ENCODE data around the gene ADAM12. TPM values are rescaled to one million over a fixed set of nuclear protein-coding genes. Genes with fewer than 3 reads are reported as not detected.

The ADAM12 gene
- polyA plus RNA-seq, 1 of the 3 experiments (the other 2 are of a cell fraction), result 25.0 TPM

DNA sequence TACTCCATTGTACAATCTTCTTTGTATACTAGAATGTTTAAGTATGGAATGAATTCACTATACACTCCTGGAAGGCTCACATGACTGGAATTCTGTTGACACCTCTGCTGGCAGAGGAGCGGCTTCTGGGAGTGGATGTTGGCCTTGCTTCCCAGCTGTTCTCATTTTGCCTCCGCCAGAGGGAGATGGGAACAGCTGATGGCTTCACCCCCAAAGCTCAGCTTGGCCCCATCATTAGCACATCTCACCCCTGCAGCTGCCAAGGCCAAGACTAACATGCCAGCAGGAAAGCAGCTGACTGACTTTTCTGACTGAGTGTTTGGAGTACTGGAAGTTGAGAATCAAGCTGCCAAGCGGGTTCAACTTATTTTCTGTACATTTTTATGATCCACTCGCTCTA lies 15.1 kb downstream of the ADAM12 start:
- DNase-seq, result no peak
- Histone ChIP-seq H3K27me3 (ENCODE audit: insufficient read depth) (no peaks in the 10 kb centered on the region), H3K27ac (ENCODE audit: low read depth in 2 of 2, low read length in 1 of 2) (peak overlapping the region in 1 of 2 experiments; percentile 83; a peak in 2 of 4 replicates), H3K36me3 (replicated peaks in 1 of 2; ENCODE audit: control insufficient read depth in 1 of 2, insufficient read depth in 2 of 2, low read length in 1 of 2) (no peaks in the 10 kb centered on the region), H3K4me1 (ENCODE audit: control insufficient read depth in 1 of 2, insufficient read depth in 2 of 2, low read depth in 1 of 2, low read length in 1 of 2) (peaks cover 0 to 20% of the 10 kb centered on the region in 2 experiments; a peak in 2 of 4 replicates), H3K4me3 (ENCODE audit: low read depth in 2 of 2, low read length in 1 of 2) (no peak overlapping the region), H3F3A (replicated peaks; ENCODE audit: insufficient read depth) (no peaks in the 10 kb centered on the region), H3K4me2 (no peak overlapping the region), H3K79me2 (ENCODE audit: insufficient read depth) (peaks cover 3% of the 10 kb centered on the region; the same call in 1 of the 2 replicates), H2AFZ (ENCODE audit: low read depth) (no peak overlapping the region), H4K20me1 (ENCODE audit: insufficient read depth) (no peaks in the 10 kb centered on the region), H3K9ac (no peak overlapping the region), H3K9me3 (peaks cover 8% of the 10 kb centered on the region), H3K9me2 (no peaks in the 10 kb centered on the region)
- POLR2A ChIA-PET, result interaction anchor here (0.8 kb wide), 1 partner anchor 15 kb away, joined by 3 read pairs; no protein-coding TSS in a partner anchor
- TF ChIP-seq MXI1 (IDR thresholded peaks at IDR 0.05; ENCODE audit: low read depth, low read length) (no peak), SIN3A (IDR thresholded peaks at IDR 0.05; ENCODE audit: borderline replicate concordance, low read depth, low read length) (no peak), NRF1 (IDR thresholded peaks at IDR 0.05; ENCODE audit: low read depth, low read length) (no peak), JUND (IDR thresholded peaks at IDR 0.05) (no peak), RFX5 (IDR thresholded peaks at IDR 0.05; ENCODE audit: low read length) (no peak), FOXJ3 (CRISPR knock-in tag; IDR thresholded peaks at IDR 0.05) (no peak), POLR2AphosphoS5 (IDR thresholded peaks at IDR 0.05; ENCODE audit: low read depth, low read length) (no peak), RAD21 (IDR thresholded peaks at IDR 0.05; ENCODE audit: low read length) (no peak), TEAD4 (IDR thresholded peaks at IDR 0.05; ENCODE audit: borderline replicate concordance, insufficient read depth) (no peak), GABPA (IDR thresholded peaks at IDR 0.05; ENCODE audit: low read depth) (no peak), RXRA (IDR thresholded peaks at IDR 0.05; ENCODE audit: borderline replicate concordance, low read depth) (no peak), TAF1 (IDR thresholded peaks at IDR 0.05; ENCODE audit: borderline replicate concordance, low read depth, low read length) (no peak), MEF2A (IDR thresholded peaks at IDR 0.05; ENCODE audit: borderline replicate concordance, low read depth) (no peak)
- TF ChIP-seq, protein P1, sequence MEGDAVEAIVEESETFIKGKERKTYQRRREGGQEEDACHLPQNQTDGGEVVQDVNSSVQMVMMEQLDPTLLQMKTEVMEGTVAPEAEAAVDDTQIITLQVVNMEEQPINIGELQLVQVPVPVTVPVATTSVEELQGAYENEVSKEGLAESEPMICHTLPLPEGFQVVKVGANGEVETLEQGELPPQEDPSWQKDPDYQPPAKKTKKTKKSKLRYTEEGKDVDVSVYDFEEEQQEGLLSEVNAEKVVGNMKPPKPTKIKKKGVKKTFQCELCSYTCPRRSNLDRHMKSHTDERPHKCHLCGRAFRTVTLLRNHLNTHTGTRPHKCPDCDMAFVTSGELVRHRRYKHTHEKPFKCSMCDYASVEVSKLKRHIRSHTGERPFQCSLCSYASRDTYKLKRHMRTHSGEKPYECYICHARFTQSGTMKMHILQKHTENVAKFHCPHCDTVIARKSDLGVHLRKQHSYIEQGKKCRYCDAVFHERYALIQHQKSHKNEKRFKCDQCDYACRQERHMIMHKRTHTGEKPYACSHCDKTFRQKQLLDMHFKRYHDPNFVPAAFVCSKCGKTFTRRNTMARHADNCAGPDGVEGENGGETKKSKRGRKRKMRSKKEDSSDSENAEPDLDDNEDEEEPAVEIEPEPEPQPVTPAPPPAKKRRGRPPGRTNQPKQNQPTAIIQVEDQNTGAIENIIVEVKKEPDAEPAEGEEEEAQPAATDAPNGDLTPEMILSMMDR (IDR thresholded peaks at IDR 0.05), result no peak
- TF ChIP-seq, protein P2, sequence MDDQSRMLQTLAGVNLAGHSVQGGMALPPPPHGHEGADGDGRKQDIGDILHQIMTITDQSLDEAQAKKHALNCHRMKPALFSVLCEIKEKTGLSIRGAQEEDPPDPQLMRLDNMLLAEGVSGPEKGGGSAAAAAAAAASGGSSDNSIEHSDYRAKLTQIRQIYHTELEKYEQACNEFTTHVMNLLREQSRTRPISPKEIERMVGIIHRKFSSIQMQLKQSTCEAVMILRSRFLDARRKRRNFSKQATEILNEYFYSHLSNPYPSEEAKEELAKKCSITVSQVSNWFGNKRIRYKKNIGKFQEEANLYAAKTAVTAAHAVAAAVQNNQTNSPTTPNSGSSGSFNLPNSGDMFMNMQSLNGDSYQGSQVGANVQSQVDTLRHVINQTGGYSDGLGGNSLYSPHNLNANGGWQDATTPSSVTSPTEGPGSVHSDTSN (IDR thresholded peaks at IDR 0.05), result no peak
- TF ChIP-seq, protein P3, sequence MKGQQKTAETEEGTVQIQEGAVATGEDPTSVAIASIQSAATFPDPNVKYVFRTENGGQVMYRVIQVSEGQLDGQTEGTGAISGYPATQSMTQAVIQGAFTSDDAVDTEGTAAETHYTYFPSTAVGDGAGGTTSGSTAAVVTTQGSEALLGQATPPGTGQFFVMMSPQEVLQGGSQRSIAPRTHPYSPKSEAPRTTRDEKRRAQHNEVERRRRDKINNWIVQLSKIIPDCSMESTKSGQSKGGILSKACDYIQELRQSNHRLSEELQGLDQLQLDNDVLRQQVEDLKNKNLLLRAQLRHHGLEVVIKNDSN (IDR thresholded peaks at IDR 0.05; ENCODE audit: borderline replicate concordance, low read depth), result no peak
- 93% methylated on average over 4 of the region's 4 CpGs for WGBS (ENCODE audit: low lambda C conversion rate)
- CTCF ChIA-PET, result interaction anchor here (0.9 to 1.0 kb wide), 2 partner anchors 14 to 15 kb away, joined by 3 read pairs; partner anchors contain the start of gene ADAM12

Data from SK-N-SH (cell line).